ENCODE results near the gene FADS3.
A peak's percentile ranks its signal among the peaks of the same experiment; 100 is the strongest.

Gene FADS3

GRCh38 chr11:61921446-61921845 is 30.1 kb upstream of the FADS3 start:
- no peak overlapping the region for H3K9ac ChIP-seq (ENCODE audit: low read depth, low read length)
- no peak overlapping the region for H3K4me3 ChIP-seq (ENCODE audit: low read length)
- H3K27me3 ChIP-seq (ENCODE audit: control insufficient read depth, insufficient read depth, low read length), result peaks cover 18% of the 10 kb centered on the region
- H3K36me3 ChIP-seq (ENCODE audit: insufficient read depth, low read length), result no peaks in the 10 kb centered on the region
- no peaks in the 10 kb centered on the region for H3K9me3 ChIP-seq (replicated peaks; ENCODE audit: low read length)
- H3K4me2 ChIP-seq (ENCODE audit: low read length), result no peak overlapping the region
- H3K4me1 ChIP-seq (ENCODE audit: control insufficient read depth, insufficient read depth, low read length), result peaks cover 28% of the 10 kb centered on the region

- H3K27me3 ChIP-seq (ENCODE audit: control insufficient read depth, insufficient read depth, low read length), result peaks cover 18% of the 10 kb centered on the region
- H3K4me1 ChIP-seq (ENCODE audit: control insufficient read depth, insufficient read depth, low read length), result peaks cover 28% of the 10 kb centered on the region
- H3K9ac ChIP-seq (ENCODE audit: low read depth, low read length), result no peak overlapping the region
- H3K36me3 ChIP-seq (ENCODE audit: insufficient read depth, low read length), result no peaks in the 10 kb centered on the region
- no peak overlapping the region for H3K4me2 ChIP-seq (ENCODE audit: low read length)
- H3K4me3 ChIP-seq (ENCODE audit: low read length), result no peak overlapping the region
- H3K9me3 ChIP-seq (replicated peaks; ENCODE audit: low read length), result no peaks in the 10 kb centered on the region
Measured at GRCh38 chr11:61919705-61920631, 28.6 kb upstream of the FADS3 start.

DNA sequence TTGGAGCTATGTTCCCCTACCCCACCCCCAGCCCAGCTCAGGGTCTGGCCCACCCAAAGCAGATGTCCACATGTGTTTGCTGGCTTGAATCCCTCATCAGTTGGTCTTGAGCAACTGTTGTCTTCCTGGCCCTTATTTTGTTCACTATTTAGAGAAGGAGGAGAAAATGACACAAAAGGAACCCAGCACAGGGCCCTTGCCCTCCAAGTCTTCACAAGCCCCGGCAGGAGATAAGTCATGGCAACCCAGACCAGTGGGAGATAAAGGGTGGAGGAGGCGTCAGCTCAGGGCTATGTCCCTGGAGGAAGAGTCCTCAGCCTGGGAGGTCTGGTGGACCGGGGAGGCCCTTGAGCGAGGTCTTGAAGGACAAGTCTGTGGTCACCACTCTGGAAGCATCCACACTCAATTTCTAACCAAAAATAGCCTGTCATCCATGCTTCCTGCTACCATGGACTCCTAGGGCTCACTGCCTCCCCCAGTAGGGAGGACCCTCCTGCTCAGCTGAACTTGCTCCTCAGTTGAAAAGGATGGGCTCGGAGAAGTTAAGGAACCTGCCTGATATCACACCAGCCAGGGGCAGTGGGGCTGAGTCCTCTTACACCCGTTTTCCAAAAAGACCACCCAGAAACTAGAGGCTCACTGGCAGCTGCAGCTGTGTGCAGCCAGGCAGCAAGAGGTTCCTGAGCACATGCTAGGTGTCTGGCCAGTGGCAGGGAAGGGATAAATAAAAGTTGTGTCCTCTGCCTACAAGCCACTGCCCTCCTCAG is 27.8 kb upstream of the FADS3 start:
- no peaks in the 10 kb centered on the region for H3K36me3 ChIP-seq (ENCODE audit: insufficient read depth, low read length)
- H3K4me2 ChIP-seq (ENCODE audit: low read length), result no peak overlapping the region
- H3K4me1 ChIP-seq (ENCODE audit: control insufficient read depth, insufficient read depth, low read length), result peaks cover 28% of the 10 kb centered on the region
- no peaks in the 10 kb centered on the region for H3K9me3 ChIP-seq (replicated peaks; ENCODE audit: low read length)
- no peak overlapping the region for H3K9ac ChIP-seq (ENCODE audit: low read depth, low read length)
- no peak overlapping the region for H3K4me3 ChIP-seq (ENCODE audit: low read length)
- H3K27me3 ChIP-seq (ENCODE audit: control insufficient read depth, insufficient read depth, low read length), result peaks cover 18% of the 10 kb centered on the region

DNA sequence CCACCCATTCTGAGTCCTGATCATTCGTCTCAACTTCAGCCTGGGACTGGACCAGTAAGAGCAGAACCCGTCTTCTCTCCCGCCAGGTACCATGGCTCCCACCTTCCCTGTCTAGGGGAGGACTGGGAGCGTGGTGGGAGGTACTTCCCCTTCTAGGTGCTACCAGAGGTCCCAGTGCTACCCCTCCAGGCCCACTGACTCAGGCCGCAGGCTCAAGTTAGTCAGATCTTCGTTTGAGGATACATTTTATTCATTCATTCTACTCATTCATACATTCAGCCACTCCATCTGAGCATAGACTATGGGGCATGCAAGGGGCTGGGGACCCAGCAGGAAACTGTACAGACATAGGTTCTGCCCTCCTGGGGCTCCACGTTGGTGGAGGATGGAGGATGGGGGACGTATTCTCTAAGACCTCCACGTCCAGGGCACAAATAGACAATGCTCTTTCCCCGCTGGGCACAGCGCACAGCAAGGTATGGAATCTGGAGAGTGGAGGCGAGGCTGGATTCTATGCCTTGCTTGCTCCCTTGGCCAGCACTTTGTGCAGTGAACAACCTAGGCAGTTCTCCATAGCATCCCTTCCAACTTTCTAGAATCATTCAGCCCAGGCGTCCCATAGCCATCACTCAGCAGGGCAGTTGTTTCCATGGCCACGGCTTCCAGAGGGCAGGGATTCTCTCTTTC is 27.0 kb upstream of the FADS3 start:
- no peak overlapping the region for H3K9ac ChIP-seq (ENCODE audit: low read depth, low read length)
- H3K27me3 ChIP-seq (ENCODE audit: control insufficient read depth, insufficient read depth, low read length), result peaks cover 18% of the 10 kb centered on the region
- H3K4me1 ChIP-seq (ENCODE audit: control insufficient read depth, insufficient read depth, low read length), result peaks cover 23% of the 10 kb centered on the region
- H3K4me3 ChIP-seq (ENCODE audit: low read length), result no peak overlapping the region
- no peaks in the 10 kb centered on the region for H3K36me3 ChIP-seq (ENCODE audit: insufficient read depth, low read length)
- H3K4me2 ChIP-seq (ENCODE audit: low read length), result peak overlapping the region; percentile 79
- no peaks in the 10 kb centered on the region for H3K9me3 ChIP-seq (replicated peaks; ENCODE audit: low read length)

GRCh38 chr11:61917334-61918109 is 26.2 kb upstream of the FADS3 start, which contains the start of gene RAB3IL1:
Gene RAB3IL1 (minus strand): TSS chr11:61917566. CDS start chr11:61917367, 199 bp downstream.
- Histone ChIP-seq H3K9me3 (replicated peaks; ENCODE audit: low read length) (no peaks in the 10 kb centered on the region), H3K27me3 (ENCODE audit: control insufficient read depth, insufficient read depth, low read length) (peaks cover 18% of the 10 kb centered on the region), H3K4me2 (ENCODE audit: low read length) (peak within 1 kb of the TSS; percentile 79), H3K4me1 (ENCODE audit: control insufficient read depth, insufficient read depth, low read length) (peaks cover 14% of the 10 kb centered on the region), H3K36me3 (ENCODE audit: insufficient read depth, low read length) (no peaks in the 10 kb centered on the region), H3K4me3 (ENCODE audit: low read length) (peak within 1 kb of the TSS; percentile 66), H3K9ac (ENCODE audit: low read depth, low read length) (peak within 1 kb of the TSS; percentile 63)

DNA sequence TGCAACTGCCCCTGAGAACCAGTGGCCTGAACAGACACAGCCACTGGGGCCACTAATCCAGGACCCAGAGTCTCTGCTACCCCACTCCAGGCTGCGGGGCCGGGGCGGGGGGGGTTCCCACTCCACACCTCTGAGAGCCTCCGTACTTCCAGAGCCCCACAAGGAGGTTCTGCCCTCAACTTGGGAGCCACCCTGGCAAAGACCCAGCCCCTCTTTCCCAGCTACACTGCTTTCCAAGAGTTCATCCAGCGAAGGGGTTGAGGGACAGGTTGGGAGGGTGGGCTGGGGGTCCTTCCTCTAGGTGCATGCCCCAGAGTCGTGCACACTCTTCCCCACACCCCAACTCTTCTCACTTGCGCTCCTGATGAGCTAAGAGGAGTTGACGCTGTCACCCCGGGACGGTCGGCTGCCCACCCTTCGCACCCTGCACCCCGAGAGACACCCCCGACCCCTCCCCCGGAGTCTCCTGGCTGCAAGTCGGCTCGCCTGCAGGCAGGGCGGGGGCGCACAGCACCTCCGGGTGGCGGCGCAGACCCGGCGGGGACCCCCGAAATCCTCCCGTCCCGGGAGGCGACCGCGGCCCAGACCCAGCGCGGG is 25.5 kb upstream of the FADS3 start:
- no peaks in the 10 kb centered on the region for H3K9me3 ChIP-seq (replicated peaks; ENCODE audit: low read length)
- H3K36me3 ChIP-seq (ENCODE audit: insufficient read depth, low read length), result no peaks in the 10 kb centered on the region
- peak overlapping the region; percentile 66 for H3K4me3 ChIP-seq (ENCODE audit: low read length)
- H3K4me2 ChIP-seq (ENCODE audit: low read length), result peak overlapping the region; percentile 79
- H3K4me1 ChIP-seq (ENCODE audit: control insufficient read depth, insufficient read depth, low read length), result peaks cover 13% of the 10 kb centered on the region
- H3K27me3 ChIP-seq (ENCODE audit: control insufficient read depth, insufficient read depth, low read length), result peaks cover 18% of the 10 kb centered on the region
- peak overlapping the region; percentile 63 for H3K9ac ChIP-seq (ENCODE audit: low read depth, low read length)

- Histone ChIP-seq H3K27me3 (ENCODE audit: control insufficient read depth, insufficient read depth, low read length) (peaks cover 13% of the 10 kb centered on the region), H3K4me1 (ENCODE audit: control insufficient read depth, insufficient read depth, low read length) (peaks cover 13% of the 10 kb centered on the region), H3K4me3 (ENCODE audit: low read length) (no peak overlapping the region)
Measured at GRCh38 chr11:61914471-61915171, 23.3 kb upstream of the FADS3 start.

DNA sequence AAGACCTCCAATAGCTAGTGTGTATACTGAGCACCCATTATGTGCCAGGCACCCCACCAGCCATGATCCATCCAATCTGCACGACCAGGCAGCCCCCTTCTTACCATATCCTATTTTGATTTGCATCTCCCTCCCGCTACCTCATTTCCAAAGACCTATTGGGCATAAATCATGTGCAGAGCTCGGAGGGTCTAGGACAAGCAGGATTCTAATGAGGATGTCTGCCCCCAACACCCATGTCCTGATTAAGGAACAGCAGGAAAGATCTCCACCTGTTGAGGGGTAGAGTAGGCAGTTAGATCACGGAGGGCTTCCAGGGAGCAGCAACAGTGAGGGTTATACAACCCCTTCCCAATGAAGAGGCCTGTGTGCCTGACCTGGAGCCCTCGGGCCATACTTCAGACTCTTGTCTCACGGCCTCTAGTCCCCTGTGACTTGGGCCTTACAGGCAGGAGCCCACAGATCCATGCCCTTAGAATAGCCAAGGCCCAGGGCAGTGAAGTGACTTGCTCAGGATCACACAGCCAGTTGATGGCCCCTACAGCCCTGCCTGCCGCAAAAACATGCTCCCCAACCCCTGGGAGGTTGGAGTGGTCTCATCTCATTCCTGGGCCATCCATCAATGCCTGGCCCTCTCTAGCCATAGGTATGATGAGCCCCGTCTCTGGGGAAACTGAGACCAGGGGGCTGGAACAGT is 22.5 kb upstream of the FADS3 start:
- H3K27me3 ChIP-seq (ENCODE audit: control insufficient read depth, insufficient read depth, low read length), result peaks cover 11% of the 10 kb centered on the region
- no peak overlapping the region for H3K4me3 ChIP-seq (ENCODE audit: low read length)
- H3K36me3 ChIP-seq (ENCODE audit: insufficient read depth, low read length), result no peaks in the 10 kb centered on the region
- H3K9me3 ChIP-seq (replicated peaks; ENCODE audit: low read length), result no peaks in the 10 kb centered on the region
- H3K9ac ChIP-seq (ENCODE audit: low read depth, low read length), result no peak overlapping the region
- H3K4me1 ChIP-seq (ENCODE audit: control insufficient read depth, insufficient read depth, low read length), result peaks cover 13% of the 10 kb centered on the region
- H3K4me2 ChIP-seq (ENCODE audit: low read length), result no peak overlapping the region

More at GRCh38 chr11:61914471-61915171, 23.3 kb upstream of the FADS3 start:
- Histone ChIP-seq H3K36me3 (ENCODE audit: insufficient read depth, low read length) (no peaks in the 10 kb centered on the region), H3K9ac (ENCODE audit: low read depth, low read length) (no peak overlapping the region), H3K9me3 (replicated peaks; ENCODE audit: low read length) (no peaks in the 10 kb centered on the region), H3K4me2 (ENCODE audit: low read length) (no peak overlapping the region)

DNA sequence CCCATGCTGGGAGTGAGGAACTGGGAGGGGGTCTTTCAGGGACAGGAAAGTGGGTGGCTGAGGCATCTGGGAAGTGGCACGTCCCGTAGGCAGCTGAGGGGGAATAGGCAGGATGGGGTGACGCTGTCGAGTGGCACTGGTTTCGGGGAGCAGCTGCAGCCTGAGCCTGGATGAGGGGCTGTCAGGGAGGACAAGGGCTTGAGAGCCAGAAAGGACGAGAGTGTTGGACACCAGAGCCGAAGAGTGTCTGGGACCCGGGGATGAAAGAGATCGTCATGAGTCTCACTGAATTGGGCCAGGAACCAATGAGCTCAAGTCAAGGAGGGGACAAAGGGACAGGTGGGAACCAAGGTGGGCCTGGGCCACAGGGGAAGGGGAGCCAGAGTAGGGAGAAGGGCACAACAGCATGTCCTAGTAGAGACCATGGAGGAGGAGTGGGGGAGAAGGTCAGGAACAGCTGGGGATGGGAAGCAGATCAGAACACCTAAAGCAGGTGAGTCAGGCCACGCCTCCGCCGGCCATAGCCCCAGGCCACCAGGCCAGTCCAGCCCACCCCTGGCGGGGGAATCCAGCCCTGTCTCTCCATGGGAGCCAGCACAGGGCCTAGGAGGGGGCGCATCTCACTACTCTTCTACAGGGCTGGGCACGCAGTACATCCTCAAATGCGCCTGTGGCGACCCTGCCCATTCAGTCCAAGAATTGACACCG is 21.8 kb upstream of the FADS3 start:
- Histone ChIP-seq H3K27me3 (ENCODE audit: control insufficient read depth, insufficient read depth, low read length) (peaks cover 4% of the 10 kb centered on the region), H3K9me3 (replicated peaks; ENCODE audit: low read length) (no peaks in the 10 kb centered on the region), H3K4me3 (ENCODE audit: low read length) (no peak overlapping the region), H3K4me1 (ENCODE audit: control insufficient read depth, insufficient read depth, low read length) (peaks cover 13% of the 10 kb centered on the region), H3K4me2 (ENCODE audit: low read length) (no peak overlapping the region), H3K36me3 (ENCODE audit: insufficient read depth, low read length) (no peaks in the 10 kb centered on the region), H3K9ac (ENCODE audit: low read depth, low read length) (no peak overlapping the region)

All from skeletal muscle satellite cell (primary cell).